Liver (tissue), 3 donors: ENCODE results near the gene MAPK8IP2.

Source experiments
- CTCF ChIP-seq: fragments of 150-350 bp; IDR thresholded peaks from 2 replicates; pipeline ENCODE4 v1.5.1; 2017; ENCODE audit warnings: improper control_type of control experiment, low read depth, low read length; ENCODE audit not compliant: missing input control
- GABPA ChIP-seq, 2 donors: IDR thresholded peaks in 1 of 2; conservative IDR thresholded peaks in 1 of 2; 2 replicates each; pipeline ENCODE4 v1.6.1; 2016; ENCODE audit warnings: antibody characterized with exemption in 2 of 2, mild to moderate bottlenecking in 1 of 2, moderate library complexity in 1 of 2
- RAD21 ChIP-seq, 2 donors: IDR thresholded peaks; 2 replicates each; pipeline ENCODE4 v1.6.1; 2016; ENCODE audit warnings: antibody characterized with exemption in 2 of 2, mild to moderate bottlenecking in 2 of 2
- REST ChIP-seq: IDR thresholded peaks from 2 replicates; pipeline ENCODE4 v1.6.1; 2016; ENCODE audit warnings: antibody characterized with exemption, mild to moderate bottlenecking
- RXRA ChIP-seq, 2 donors: IDR thresholded peaks; 2 replicates each; pipeline ENCODE4 v1.6.1; 2017 to 2018; ENCODE audit warnings: antibody characterized with exemption in 2 of 2, mild to moderate bottlenecking in 1 of 2
- SP1 ChIP-seq: IDR thresholded peaks from 2 replicates; pipeline ENCODE4 v1.6.1; 2018; ENCODE audit warnings: antibody characterized with exemption, mild to moderate bottlenecking
- YY1 ChIP-seq: IDR thresholded peaks from 2 replicates; pipeline ENCODE4 v1.6.1; 2016; ENCODE audit warnings: antibody characterized with exemption, mild to moderate bottlenecking
- TF ChIP-seq, protein P1 (sequence below): IDR thresholded peaks from 2 replicates; pipeline ENCODE4 v1.6.1; 2016; ENCODE audit warnings: antibody characterized with exemption
- TF ChIP-seq, protein P2 (sequence below): IDR thresholded peaks from 2 replicates; pipeline ENCODE4 v1.6.1; 2016; ENCODE audit warnings: antibody characterized with exemption
- donor health status: healthy.
- donor health status: healthy.

- TF ChIP-seq CTCF, result no peak
- TF ChIP-seq YY1, result no peak
- no peak for TF ChIP-seq GABPA (IDR thresholded peaks at IDR 0.05 in 1 of 2, conservative IDR thresholded peaks at IDR 0.05 in 1 of 2)
- no peak for TF ChIP-seq RAD21 (IDR thresholded peaks at IDR 0.05)
- TF ChIP-seq, protein P1, sequence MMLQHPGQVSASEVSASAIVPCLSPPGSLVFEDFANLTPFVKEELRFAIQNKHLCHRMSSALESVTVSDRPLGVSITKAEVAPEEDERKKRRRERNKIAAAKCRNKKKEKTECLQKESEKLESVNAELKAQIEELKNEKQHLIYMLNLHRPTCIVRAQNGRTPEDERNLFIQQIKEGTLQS, result no peak
- TF ChIP-seq SP1, result no peak
- no peak for TF ChIP-seq REST
- no peak for TF ChIP-seq RXRA (IDR thresholded peaks at IDR 0.05)
- TF ChIP-seq, protein P2, sequence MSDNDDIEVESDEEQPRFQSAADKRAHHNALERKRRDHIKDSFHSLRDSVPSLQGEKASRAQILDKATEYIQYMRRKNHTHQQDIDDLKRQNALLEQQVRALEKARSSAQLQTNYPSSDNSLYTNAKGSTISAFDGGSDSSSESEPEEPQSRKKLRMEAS, result no peak
These were observed 21.5 kb downstream of the MAPK8IP2 start for GRCh38 chr22:50621948-50622722.
